Hepatocyte (in vitro differentiated cells): ENCODE data around the gene ETV6. TPM values are rescaled to one million over a fixed set of nuclear protein-coding genes. Genes with fewer than 3 reads are reported as not detected.
A peak's percentile ranks its signal among the peaks of the same experiment; 100 is the strongest.
"Not testable (repeated sequence)": the region's sequence is repeated elsewhere in the genome, so short reads cannot be mapped to it uniquely, and the experiment has no call there.

ENCODE experiments used
- DNase-seq: peaks from one replicate; pipeline ENCODE4 v3.0.0-alpha.2; 2016; ENCODE audit warnings: low spot score
- H2AFZ ChIP-seq: fragments of 200-600 bp; sonication (generic); 2 replicates; pipeline ENCODE4 v1.6.0; 2016; ENCODE audit warnings: antibody characterized with exemption, mild to moderate bottlenecking
- H3K27ac ChIP-seq: fragments of 200-600 bp; sonication (generic); 2 replicates; pipeline ENCODE4 v1.5.1; 2016; ENCODE audit warnings: mild to moderate bottlenecking
- H3K27me3 ChIP-seq: fragments of 200-600 bp; sonication (generic); 2 replicates; pipeline ENCODE4 v1.6.1; 2016
- H3K36me3 ChIP-seq: fragments of 200-600 bp; sonication (generic); replicated peaks from 2 replicates; pipeline ENCODE4 v1.5.1; 2016; ENCODE audit warnings: low read depth; ENCODE audit not compliant: insufficient read depth
- H3K4me1 ChIP-seq: fragments of 200-600 bp; sonication (generic); 2 replicates; pipeline ENCODE4 v1.5.1; 2016; ENCODE audit warnings: mild to moderate bottlenecking, moderate library complexity; ENCODE audit not compliant: insufficient read depth
- H3K4me2 ChIP-seq: fragments of 200-600 bp; sonication (generic); 2 replicates; pipeline ENCODE4 v1.6.0; 2016
- H3K4me3 ChIP-seq: fragments of 200-600 bp; sonication (generic); 2 replicates; pipeline ENCODE4 v1.5.1; 2016; ENCODE audit warnings: mild to moderate bottlenecking
- H3K79me2 ChIP-seq: fragments of 200-600 bp; sonication (generic); 2 replicates; pipeline ENCODE4 v1.6.0; 2017; ENCODE audit warnings: mild to moderate bottlenecking
- H3K9me2 ChIP-seq: fragments of 200-600 bp; sonication (generic); replicated peaks from 2 replicates; pipeline ENCODE4 v1.6.0; 2017; ENCODE audit warnings: mild to moderate bottlenecking; ENCODE audit not compliant: insufficient read depth
- H3K9me3 ChIP-seq: fragments of 200-600 bp; sonication (generic); 2 replicates; pipeline ENCODE4 v1.5.1; 2016; ENCODE audit warnings: low read depth, mild to moderate bottlenecking
- H4K20me1 ChIP-seq: fragments of 200-600 bp; sonication (generic); 2 replicates; pipeline ENCODE4 v1.6.0; 2016; ENCODE audit warnings: mild to moderate bottlenecking; ENCODE audit not compliant: insufficient read depth, poor library complexity, severe bottlenecking
- CTCF ChIP-seq: fragments of 200-600 bp; sonication (generic); IDR thresholded peaks from 2 replicates; pipeline ENCODE4 v1.5.1; 2016; ENCODE audit warnings: antibody characterized with exemption, mild to moderate bottlenecking; ENCODE audit not compliant: poor library complexity
- EZH2 ChIP-seq: fragments of 200-600 bp; sonication (generic); IDR thresholded peaks from 2 replicates; pipeline ENCODE4 v1.6.1; 2016; ENCODE audit warnings: antibody characterized with exemption, mild to moderate bottlenecking, borderline replicate concordance
- EZH2phosphoT487 ChIP-seq: fragments of 200-600 bp; sonication (generic); IDR thresholded peaks from one replicate; pipeline ENCODE4 v1.6.1; 2018; ENCODE audit warnings: antibody characterized with exemption, mild to moderate bottlenecking, low read depth, moderate library complexity; ENCODE audit not compliant: unreplicated experiment, severe bottlenecking
- WGBS: methylation state at CpG from one replicate; pipeline ENCODE4 v1.1.6; 2016; ENCODE audit warnings: low lambda C conversion rate; ENCODE audit errors: missing lambda C conversion rate; 5-methylcytosine and 5-hydroxymethylcytosine counted together
- polyA plus RNA-seq: library from polyadenylated mRNA; unstranded; fragments of >200 nt; fragmentation: Nextera tagmentation; extraction: Ambion mirVana; gene quantifications from 2 replicates; pipeline ENCODE4 v1.2.1, GENCODE V29; 2016
- total RNA-seq: library from RNA; depleted of rRNA; stranded (reverse); fragments of >200 nt; gene quantifications from 2 replicates; pipeline ENCODE4 v1.2.3, GENCODE V29; 2014

Gene ETV6
- total and polyA plus RNA-seq, 2 experiments from 2014 or later: 8.0 to 9.7 TPM

GRCh38 chr12:11621797-11622423 lies 27.6 kb upstream of the ETV6 start:
- no peaks in the 10 kb centered on the region for H4K20me1 ChIP-seq
- peaks cover 7% of the 10 kb centered on the region for H3K4me1 ChIP-seq
- no peak overlapping the region for H3K4me3 ChIP-seq
- H3K79me2 ChIP-seq: no peaks in the 10 kb centered on the region
- H3K27me3 ChIP-seq: no peaks in the 10 kb centered on the region
- no peak for DNase-seq
- no peaks in the 10 kb centered on the region for H3K36me3 ChIP-seq
- H3K4me2 ChIP-seq: no peak overlapping the region
- TF ChIP-seq EZH2phosphoT487 (no peak), CTCF (no peak), EZH2 (no peak)
- no peaks in the 10 kb centered on the region for H3K9me2 ChIP-seq
- no peaks in the 10 kb centered on the region for H3K9me3 ChIP-seq
- 63% methylated on average over 5 of the region's 5 CpGs for WGBS
- no peak overlapping the region for H3K27ac ChIP-seq
- H2AFZ ChIP-seq: no peak overlapping the region

- Histone ChIP-seq H3K9me3 (no peaks in the 10 kb centered on the region), H3K27ac (peak overlapping the region; percentile 47), H3K79me2 (no peaks in the 10 kb centered on the region), H4K20me1 (no peaks in the 10 kb centered on the region), H3K4me1 (peaks cover 7% of the 10 kb centered on the region), H3K36me3 (no peaks in the 10 kb centered on the region), H3K9me2 (no peaks in the 10 kb centered on the region), H2AFZ (peak overlapping the region; percentile 5), H3K4me2 (peak overlapping the region; percentile 38), H3K27me3 (no peaks in the 10 kb centered on the region), H3K4me3 (no peak overlapping the region)
- DNase-seq: no peak
- TF ChIP-seq CTCF (peak; percentile 46), EZH2 (no peak)
- WGBS: 25% methylated on average over 5 of the region's 5 CpGs
Observed at GRCh38 chr12:11622876-11623281, 26.6 kb upstream of the ETV6 start.

GRCh38 chr12:11623382-11623781 lies 26.1 kb upstream of the ETV6 start:
- Histone ChIP-seq H3K27ac (peak overlapping the region; percentile 47), H2AFZ (peak overlapping the region; percentile 5), H3K9me2 (no peaks in the 10 kb centered on the region), H3K79me2 (no peaks in the 10 kb centered on the region), H3K9me3 (no peaks in the 10 kb centered on the region), H3K4me2 (peak overlapping the region; percentile 38), H4K20me1 (no peaks in the 10 kb centered on the region), H3K27me3 (no peaks in the 10 kb centered on the region), H3K4me1 (peaks cover 7% of the 10 kb centered on the region), H3K36me3 (no peaks in the 10 kb centered on the region), H3K4me3 (no peak overlapping the region)
- peak; percentile 18 for DNase-seq
- 9% methylated on average over 4 of the region's 4 CpGs for WGBS
- TF ChIP-seq EZH2phosphoT487 (no peak), CTCF (no peak), EZH2 (no peak)

GRCh38 chr12:11624116-11624515 lies 25.4 kb upstream of the ETV6 start:
- Histone ChIP-seq H2AFZ (no peak overlapping the region), H3K79me2 (no peaks in the 10 kb centered on the region), H3K27me3 (no peaks in the 10 kb centered on the region), H3K9me3 (no peaks in the 10 kb centered on the region), H4K20me1 (no peaks in the 10 kb centered on the region), H3K27ac (no peak overlapping the region), H3K9me2 (no peaks in the 10 kb centered on the region), H3K4me1 (peaks cover 7% of the 10 kb centered on the region), H3K4me2 (no peak overlapping the region), H3K36me3 (no peaks in the 10 kb centered on the region), H3K4me3 (no peak overlapping the region)
- 54% methylated on average over 1 of the region's 1 CpG for WGBS
- DNase-seq: no peak
- TF ChIP-seq EZH2 (no peak), CTCF (no peak), EZH2phosphoT487 (no peak)

- H3K4me1 ChIP-seq, H3K27me3 ChIP-seq, H3K27ac ChIP-seq, DNase-seq, H2AFZ ChIP-seq, H3K9me3 ChIP-seq, H3K79me2 ChIP-seq, H4K20me1 ChIP-seq, H3K4me3 ChIP-seq, H3K4me2 ChIP-seq, H3K36me3 ChIP-seq, H3K9me2 ChIP-seq: not testable (repeated sequence)
- 91% methylated on average over 6 of the region's 6 CpGs for WGBS
Observed at GRCh38 chr12:11627709-11628108, 21.8 kb upstream of the ETV6 start.
